ENCODE measurements around the gene PWWP2B. TPM values are rescaled to one million over a fixed set of nuclear protein-coding genes. Genes with fewer than 3 reads are reported as not detected.
"Not testable (repeated sequence)": the region's sequence is repeated elsewhere in the genome, so short reads cannot be mapped to it uniquely, and the experiment has no call there.

The PWWP2B gene
- total RNA-seq, 1 donor from 2014 or later = 12.0 TPM

GRCh38 chr10:132352462-132353308, 44.3 kb upstream of the PWWP2B start:
- H3K4me1 Mint-ChIP-seq (ENCODE audit: low read depth, unreplicated experiment) = not testable (repeated sequence)
- TF ChIP-seq CTCF (IDR thresholded peaks at IDR 0.05; ENCODE audit: insufficient read depth, low read depth, low read length) = peak; percentile 70

GRCh38 chr10:132353456-132354355, 43.3 kb upstream of the PWWP2B start:
- no peak overlapping the region for H3K4me3 Mint-ChIP-seq (ENCODE audit: unreplicated experiment)
- FAIRE-seq = no peak
- no peaks in the 10 kb centered on the region for H3K4me1 Mint-ChIP-seq (ENCODE audit: low read depth, unreplicated experiment)

More at GRCh38 chr10:132352462-132353308, 44.3 kb upstream of the PWWP2B start:
- H2AFZ ChIP-seq (ENCODE audit: low read depth, low read length); H3K79me2 ChIP-seq (ENCODE audit: insufficient read depth, low read length); H3K27ac Mint-ChIP-seq (ENCODE audit: unreplicated experiment); H3K9me3 Mint-ChIP-seq (ENCODE audit: unreplicated experiment); H3K27me3 Mint-ChIP-seq (ENCODE audit: low read depth, unreplicated experiment); H3K4me2 ChIP-seq (ENCODE audit: low read length); H3K4me3 Mint-ChIP-seq (ENCODE audit: unreplicated experiment); H3K9ac ChIP-seq (ENCODE audit: low read length); H3K4me3 ChIP-seq (ENCODE audit: insufficient read depth, low read depth, low read length); H3K4me1 ChIP-seq (ENCODE audit: insufficient read depth, low read length); H3K27ac ChIP-seq (ENCODE audit: low read depth, low read length); H3K36me3 ChIP-seq (ENCODE audit: insufficient read depth, low read length); H3K9me3 ChIP-seq (ENCODE audit: insufficient read depth, low read depth, low read length); H3K27me3 ChIP-seq (ENCODE audit: insufficient read depth, low read length); FAIRE-seq: not testable (repeated sequence)
- peak; percentile 7 for DNase-seq (ENCODE audit: low read depth)
- peaks cover 11% of the 10 kb centered on the region for H4K20me1 ChIP-seq (ENCODE audit: insufficient read depth, low read length)
- H3K36me3 Mint-ChIP-seq (ENCODE audit: low read depth, unreplicated experiment) = peaks cover 10% of the 10 kb centered on the region

More at GRCh38 chr10:132353456-132354355, 43.3 kb upstream of the PWWP2B start:
- H4K20me1 ChIP-seq (ENCODE audit: insufficient read depth, low read length) = peaks cover 11% of the 10 kb centered on the region
- no peak overlapping the region for H2AFZ ChIP-seq (ENCODE audit: low read depth, low read length)
- H3K27ac ChIP-seq (ENCODE audit: low read depth, low read length) = no peak overlapping the region
- Mint-ChIP-seq H3K36me3 (ENCODE audit: low read depth, unreplicated experiment) (peaks cover 11% of the 10 kb centered on the region), H3K9me3 (ENCODE audit: unreplicated experiment) (no peaks in the 10 kb centered on the region), H3K27ac (ENCODE audit: unreplicated experiment) (no peak overlapping the region), H3K27me3 (ENCODE audit: low read depth, unreplicated experiment) (no peaks in the 10 kb centered on the region)
- no peak overlapping the region for H3K4me2 ChIP-seq (ENCODE audit: low read length)
- no peaks in the 10 kb centered on the region for H3K27me3 ChIP-seq (ENCODE audit: insufficient read depth, low read length)
- no peaks in the 10 kb centered on the region for H3K36me3 ChIP-seq (ENCODE audit: insufficient read depth, low read length)
- no peaks in the 10 kb centered on the region for H3K4me1 ChIP-seq (ENCODE audit: insufficient read depth, low read length)
- no peak overlapping the region for H3K4me3 ChIP-seq (ENCODE audit: insufficient read depth, low read depth, low read length)
- H3K9ac ChIP-seq (ENCODE audit: low read length) = no peak overlapping the region
- TF ChIP-seq CTCF (IDR thresholded peaks at IDR 0.05; ENCODE audit: insufficient read depth, low read depth, low read length) (no peak), EZH2 (IDR thresholded peaks at IDR 0.05; ENCODE audit: insufficient read depth, low read length) (no peak)
- DNase-seq (ENCODE audit: low read depth) = no peak
- no peaks in the 10 kb centered on the region for H3K79me2 ChIP-seq (ENCODE audit: insufficient read depth, low read length)
- H3K9me3 ChIP-seq (ENCODE audit: insufficient read depth, low read depth, low read length) = no peaks in the 10 kb centered on the region
